Smooth muscle cell (in vitro differentiated cells): Measurements from ENCODE around the gene TUBGCP2. TPM values are rescaled to one million over a fixed set of nuclear protein-coding genes. Genes with fewer than 3 reads are reported as not detected.
"Not testable (repeated sequence)": the region's sequence is repeated elsewhere in the genome, so short reads cannot be mapped to it uniquely, and the experiment has no call there.

Experiments
- DNase-seq: peaks from one replicate; lab custom pipeline; 2025; ENCODE audit not compliant: unreplicated experiment; lab: John Stamatoyannopoulos, UW
- H2AFZ ChIP-seq: fragments of 200-600 bp; sonication (generic); 2 replicates; pipeline ENCODE4 v1.6.0; 2016; ENCODE audit warnings: antibody characterized with exemption, low read depth, mild to moderate bottlenecking
- H3F3A ChIP-seq: fragments of 200-600 bp; sonication (generic); 2 replicates; pipeline ENCODE4 v1.6.0; 2017; ENCODE audit warnings: antibody characterized with exemption, low read depth
- H3K27ac ChIP-seq: fragments of 200-600 bp; sonication (generic); 2 replicates; pipeline ENCODE4 v1.5.1; 2016; ENCODE audit warnings: low read depth, mild to moderate bottlenecking
- H3K27me3 ChIP-seq: fragments of 200-600 bp; sonication (generic); 2 replicates; pipeline ENCODE4 v1.6.1; 2016; ENCODE audit warnings: low read depth, mild to moderate bottlenecking
- H3K36me3 ChIP-seq: fragments of 200-600 bp; sonication (generic); 2 replicates; pipeline ENCODE4 v1.5.1; 2016; ENCODE audit warnings: low read depth
- H3K4me1 ChIP-seq: fragments of 200-600 bp; sonication (generic); 2 replicates; pipeline ENCODE4 v1.5.1; 2016; ENCODE audit warnings: low read depth
- H3K4me2 ChIP-seq: fragments of 200-600 bp; sonication (generic); 2 replicates; pipeline ENCODE4 v1.6.0; 2016; ENCODE audit warnings: mild to moderate bottlenecking
- H3K4me3 ChIP-seq: fragments of 200-600 bp; sonication (generic); 2 replicates; pipeline ENCODE4 v1.5.1; 2016; ENCODE audit warnings: mild to moderate bottlenecking
- H3K79me2 ChIP-seq: fragments of 200-600 bp; sonication (generic); 2 replicates; pipeline ENCODE4 v1.6.0; 2016; ENCODE audit warnings: low read depth, mild to moderate bottlenecking
- H3K9ac ChIP-seq: fragments of 200-600 bp; sonication (generic); 2 replicates; pipeline ENCODE4 v1.6.0; 2016; ENCODE audit warnings: low read depth
- H3K9me3 ChIP-seq: fragments of 200-600 bp; sonication (generic); replicated peaks from 2 replicates; pipeline ENCODE4 v1.5.1; 2016; ENCODE audit warnings: low read depth
- H4K20me1 ChIP-seq: fragments of 200-600 bp; sonication (generic); 2 replicates; pipeline ENCODE4 v1.6.0; 2016; ENCODE audit warnings: low read depth
- WGBS: methylation state at CpG from one replicate; pipeline ENCODE4 v1.1.7; 2016; ENCODE audit warnings: low lambda C conversion rate; 5-methylcytosine and 5-hydroxymethylcytosine counted together
- polyA plus RNA-seq: library from polyadenylated mRNA; unstranded; fragments of >200 nt; fragmentation: Nextera tagmentation; extraction: Ambion mirVana; gene quantifications from 2 replicates; pipeline ENCODE4 v1.2.1, GENCODE V29; 2016
- total RNA-seq: library from RNA; depleted of rRNA; stranded (reverse); fragments of >200 nt; gene quantifications from 2 replicates; pipeline ENCODE4 v1.2.3, GENCODE V29; 2014
- TF ChIP-seq, protein P1 (sequence below): fragments of 200-600 bp; sonication (generic); IDR thresholded peaks from 2 replicates; pipeline ENCODE4 v1.5.1; 2017; ENCODE audit warnings: borderline replicate concordance, mild to moderate bottlenecking, antibody characterized with exemption; ENCODE audit not compliant: insufficient read depth, poor library complexity, severe bottlenecking

Gene TUBGCP2
- total and polyA plus RNA-seq, 2 experiments from 2014 or later: 39.5 to 40.5 TPM

DNA sequence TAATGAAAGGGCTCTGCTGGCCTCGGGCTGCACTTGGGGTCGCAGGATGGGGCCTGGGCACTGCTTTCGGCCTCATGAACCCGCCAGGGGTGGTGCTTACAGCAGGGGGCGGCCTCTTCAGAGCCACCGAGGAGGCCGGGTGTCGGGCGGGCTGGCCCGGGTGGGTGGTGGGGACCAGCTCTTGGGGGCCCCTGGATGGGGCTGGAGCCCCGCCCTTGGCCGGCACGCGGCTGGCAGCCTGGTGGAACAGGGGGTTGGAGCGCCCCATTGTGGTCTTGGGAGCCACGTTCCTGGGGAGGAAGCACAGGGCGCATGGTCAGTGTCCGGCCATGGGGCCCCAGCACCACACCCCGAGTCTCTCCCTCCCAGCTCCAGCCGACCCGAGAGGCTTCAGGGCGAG is 40.8 kb downstream of the TUBGCP2 start:
- Histone ChIP-seq H3K9me3 (no peaks in the 10 kb centered on the region), H3K27ac (no peak overlapping the region), H3F3A (no peaks in the 10 kb centered on the region), H3K27me3 (no peaks in the 10 kb centered on the region), H3K4me3 (no peak overlapping the region), H3K79me2 (no peaks in the 10 kb centered on the region), H3K36me3 (no peaks in the 10 kb centered on the region), H4K20me1 (no peaks in the 10 kb centered on the region), H2AFZ (no peak overlapping the region), H3K4me2 (no peak overlapping the region), H3K4me1 (no peaks in the 10 kb centered on the region), H3K9ac (no peak overlapping the region)
- no peak for DNase-seq
- TF ChIP-seq, protein P1, sequence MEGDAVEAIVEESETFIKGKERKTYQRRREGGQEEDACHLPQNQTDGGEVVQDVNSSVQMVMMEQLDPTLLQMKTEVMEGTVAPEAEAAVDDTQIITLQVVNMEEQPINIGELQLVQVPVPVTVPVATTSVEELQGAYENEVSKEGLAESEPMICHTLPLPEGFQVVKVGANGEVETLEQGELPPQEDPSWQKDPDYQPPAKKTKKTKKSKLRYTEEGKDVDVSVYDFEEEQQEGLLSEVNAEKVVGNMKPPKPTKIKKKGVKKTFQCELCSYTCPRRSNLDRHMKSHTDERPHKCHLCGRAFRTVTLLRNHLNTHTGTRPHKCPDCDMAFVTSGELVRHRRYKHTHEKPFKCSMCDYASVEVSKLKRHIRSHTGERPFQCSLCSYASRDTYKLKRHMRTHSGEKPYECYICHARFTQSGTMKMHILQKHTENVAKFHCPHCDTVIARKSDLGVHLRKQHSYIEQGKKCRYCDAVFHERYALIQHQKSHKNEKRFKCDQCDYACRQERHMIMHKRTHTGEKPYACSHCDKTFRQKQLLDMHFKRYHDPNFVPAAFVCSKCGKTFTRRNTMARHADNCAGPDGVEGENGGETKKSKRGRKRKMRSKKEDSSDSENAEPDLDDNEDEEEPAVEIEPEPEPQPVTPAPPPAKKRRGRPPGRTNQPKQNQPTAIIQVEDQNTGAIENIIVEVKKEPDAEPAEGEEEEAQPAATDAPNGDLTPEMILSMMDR: no peak
- 96% methylated on average over 21 of the region's 22 CpGs for WGBS

DNA sequence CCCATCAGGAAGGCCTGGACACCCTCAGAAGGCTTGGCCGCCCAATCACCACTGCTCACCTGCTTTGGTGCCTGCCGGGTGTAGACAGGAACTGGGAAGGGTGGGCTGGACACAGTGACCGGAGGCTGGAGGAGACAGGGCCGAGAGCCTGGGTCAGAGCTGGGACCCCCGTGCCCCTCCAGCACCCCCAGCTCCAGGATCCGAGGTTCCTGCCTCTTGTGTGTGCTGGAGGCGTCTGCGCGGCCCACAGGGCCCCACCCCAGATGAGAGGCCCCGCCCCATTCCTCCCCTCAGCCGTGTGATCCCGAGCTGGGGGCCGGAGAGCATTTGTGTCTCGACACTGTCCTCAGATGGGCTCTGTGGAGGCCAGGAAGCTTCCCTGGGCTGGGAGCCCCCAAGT is 41.4 kb downstream of the TUBGCP2 start:
- H3K79me2 ChIP-seq: no peaks in the 10 kb centered on the region
- no peaks in the 10 kb centered on the region for H3K27me3 ChIP-seq
- H2AFZ ChIP-seq: no peak overlapping the region
- no peak overlapping the region for H3K9ac ChIP-seq
- H3K9me3 ChIP-seq: no peaks in the 10 kb centered on the region
- no peaks in the 10 kb centered on the region for H3F3A ChIP-seq
- no peak overlapping the region for H3K27ac ChIP-seq
- no peaks in the 10 kb centered on the region for H3K36me3 ChIP-seq
- H3K4me2 ChIP-seq: no peak overlapping the region
- WGBS: 83% methylated on average over 13 of the region's 14 CpGs
- H4K20me1 ChIP-seq: no peaks in the 10 kb centered on the region
- peaks cover 5% of the 10 kb centered on the region for H3K4me1 ChIP-seq
- no peak overlapping the region for H3K4me3 ChIP-seq
- TF ChIP-seq, protein P1: no peak
- no peak for DNase-seq

DNA sequence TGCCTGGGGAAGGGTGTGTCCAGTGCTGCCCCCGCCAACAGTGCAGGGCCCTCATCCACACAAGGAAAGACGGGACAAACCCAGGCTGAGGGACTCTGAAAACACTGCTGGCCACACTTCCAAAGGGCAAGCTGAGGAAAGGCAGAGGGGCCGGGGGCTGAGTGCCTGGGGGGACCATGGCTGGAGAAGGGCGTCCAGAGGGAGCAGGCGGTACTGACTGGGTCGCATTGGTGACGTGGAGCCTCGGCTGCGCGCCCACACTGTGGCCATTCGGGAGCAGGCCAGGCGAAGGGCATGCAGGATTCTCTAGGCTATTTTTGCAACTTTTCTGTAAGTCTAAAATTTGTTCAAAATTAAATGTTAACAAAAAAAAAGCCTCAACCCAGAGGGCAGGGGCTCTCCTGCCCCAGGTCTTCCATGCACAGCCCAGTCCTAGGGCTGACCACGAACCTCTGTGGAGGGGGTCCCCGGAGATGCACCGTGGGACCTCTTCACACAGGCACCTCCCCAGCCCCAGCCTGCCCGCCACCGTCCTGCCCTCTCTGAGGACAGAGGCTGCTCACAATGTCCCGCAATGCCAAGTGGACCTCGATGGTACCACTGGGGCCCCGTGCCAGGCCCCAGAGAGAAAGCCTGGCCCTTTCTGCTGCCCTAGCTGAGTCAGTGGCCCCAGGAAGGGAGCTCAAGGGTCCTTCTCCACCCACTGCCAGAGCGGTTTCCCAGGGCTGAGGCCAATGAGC is 42.4 kb downstream of the TUBGCP2 start:
- Histone ChIP-seq H3K4me3 (no peak overlapping the region), H3K36me3 (no peaks in the 10 kb centered on the region), H3K27me3 (no peaks in the 10 kb centered on the region), H4K20me1 (no peaks in the 10 kb centered on the region), H3K79me2 (no peaks in the 10 kb centered on the region), H3F3A (no peaks in the 10 kb centered on the region), H2AFZ (no peak overlapping the region), H3K27ac (no peak overlapping the region), H3K9me3 (no peaks in the 10 kb centered on the region), H3K4me1 (peaks cover 8% of the 10 kb centered on the region), H3K9ac (no peak overlapping the region), H3K4me2 (no peak overlapping the region)
- DNase-seq: no peak
- WGBS: 95% methylated on average over 21 of the region's 21 CpGs
- TF ChIP-seq, protein P1: no peak

DNA sequence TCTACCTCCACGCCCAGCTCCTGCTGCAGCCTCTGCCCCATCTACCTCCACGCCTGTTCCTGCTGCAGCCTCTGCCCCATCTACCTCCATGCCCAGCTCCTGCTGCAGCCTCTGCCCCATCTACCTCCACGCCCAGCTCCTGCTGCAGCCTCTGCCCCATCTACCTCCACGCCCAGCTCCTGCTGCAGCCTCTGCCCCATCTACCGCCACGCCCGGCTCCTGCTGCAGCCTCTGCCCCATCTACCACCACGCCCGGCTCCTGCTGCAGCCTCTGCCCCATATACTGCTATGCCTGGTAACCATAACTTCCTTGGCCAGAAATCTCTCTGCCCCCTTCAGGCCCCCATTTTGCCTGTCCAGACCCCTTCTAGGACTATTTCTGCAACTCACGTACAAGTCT is 43.6 kb downstream of the TUBGCP2 start:
- DNase-seq, H3K27me3 ChIP-seq, H3K9ac ChIP-seq, H3K79me2 ChIP-seq, H3K36me3 ChIP-seq, H3F3A ChIP-seq, H3K4me2 ChIP-seq, H2AFZ ChIP-seq, H3K9me3 ChIP-seq, H3K4me3 ChIP-seq, H3K27ac ChIP-seq, H4K20me1 ChIP-seq: not testable (repeated sequence)
- 78% methylated on average over 10 of the region's 10 CpGs for WGBS
- H3K4me1 ChIP-seq: peaks cover 10% of the 10 kb centered on the region
